Immature natural killer cell (primary cell): ENCODE results near the gene PANX1. TPM values are rescaled to one million over a fixed set of nuclear protein-coding genes. Genes with fewer than 3 reads are reported as not detected.
A peak's percentile ranks its signal among the peaks of the same experiment; 100 is the strongest.

ENCODE experiments used
- DNase-seq, 3 donors: peaks; one replicate each; pipeline ENCODE4 v3.0.0; 2022; ENCODE audit warnings: mixed read lengths in 1 of 3
- H3K27ac Mint-ChIP-seq, 6 donors: one replicate each; pipeline ENCODE4 v1.8.0; 2020; ENCODE audit warnings: mixed read lengths in 6 of 6, mild to moderate bottlenecking in 5 of 6, inconsistent platforms in 4 of 6, moderate library complexity in 3 of 6
- H3K27me3 Mint-ChIP-seq, 3 donors: one replicate each; pipeline ENCODE4 v1.8.0; 2020 to 2021; ENCODE audit warnings: low read depth in 3 of 3, mild to moderate bottlenecking in 3 of 3, mixed read lengths in 3 of 3, moderate library complexity in 3 of 3, inconsistent platforms in 1 of 3
- H3K36me3 Mint-ChIP-seq, 3 donors: one replicate each; pipeline ENCODE4 v1.8.0; 2020; ENCODE audit warnings: mixed read lengths in 3 of 3, inconsistent platforms in 2 of 3, mild to moderate bottlenecking in 2 of 3
- H3K4me1 Mint-ChIP-seq, 2 donors: one replicate each; pipeline ENCODE4 v1.8.0; 2020; ENCODE audit warnings: inconsistent platforms in 2 of 2, mild to moderate bottlenecking in 2 of 2, mixed read lengths in 2 of 2, moderate library complexity in 1 of 2
- H3K4me3 Mint-ChIP-seq, 5 donors: one replicate each; pipeline ENCODE4 v1.8.0; 2020; ENCODE audit warnings: mild to moderate bottlenecking in 5 of 5, mixed read lengths in 5 of 5, inconsistent platforms in 3 of 5, moderate library complexity in 3 of 5
- H3K9me3 Mint-ChIP-seq, 6 donors: one replicate each; pipeline ENCODE4 v1.8.0; 2020; ENCODE audit warnings: mild to moderate bottlenecking in 6 of 6, mixed read lengths in 6 of 6, inconsistent platforms in 4 of 6, moderate library complexity in 3 of 6
- polyA plus RNA-seq, 3 donors: library from polyadenylated mRNA; unstranded; fragments of 300-500 nt; fragmentation: Illumina TruSeq; gene quantifications; one replicate each; pipeline ENCODE4 v1.2.3, GENCODE V29; 2021

The PANX1 gene
- polyA plus RNA-seq, 3 donors from 2014 or later = 9.2 to 16.0 (median 12.8) TPM

DNA sequence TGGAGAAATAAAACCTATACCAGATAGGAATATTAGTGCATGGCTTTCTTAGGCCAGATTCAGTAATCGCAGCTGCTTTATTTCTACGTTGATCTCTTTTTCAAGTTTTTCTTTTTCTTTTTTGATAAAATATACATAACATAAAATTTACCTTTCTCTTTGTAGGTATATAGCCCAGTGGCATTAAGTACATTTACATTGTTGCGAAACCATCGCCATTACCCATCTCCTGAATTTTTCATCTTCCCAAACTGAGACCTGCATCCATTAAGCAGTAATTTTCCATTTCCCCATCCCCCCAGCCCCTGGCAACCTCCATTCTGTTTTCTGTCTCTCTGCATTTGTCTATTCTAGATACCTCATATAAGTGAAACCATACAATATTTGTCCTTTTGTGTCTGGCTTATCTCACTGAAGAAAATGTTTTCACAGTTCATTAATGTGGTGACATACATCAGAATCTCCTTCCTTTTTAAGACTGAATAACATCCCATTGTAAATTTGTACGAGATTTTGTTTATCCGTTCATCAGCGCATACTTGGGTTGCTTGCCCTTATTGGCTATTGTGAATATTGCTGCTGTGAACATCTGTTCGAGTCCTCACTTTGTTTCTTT lies 41.4 kb downstream of the PANX1 start:
- Mint-ChIP-seq H3K36me3 (peaks cover 0 to 8% (median 0%) of the 10 kb centered on the region in 3 donors), H3K27me3 (no peaks in the 10 kb centered on the region), H3K9me3 (no peaks in the 10 kb centered on the region), H3K4me3 (no peak overlapping the region), H3K27ac (no peak overlapping the region), H3K4me1 (peaks cover 38 to 71% of the 10 kb centered on the region in 2 donors)
- DNase-seq = no peak

DNA sequence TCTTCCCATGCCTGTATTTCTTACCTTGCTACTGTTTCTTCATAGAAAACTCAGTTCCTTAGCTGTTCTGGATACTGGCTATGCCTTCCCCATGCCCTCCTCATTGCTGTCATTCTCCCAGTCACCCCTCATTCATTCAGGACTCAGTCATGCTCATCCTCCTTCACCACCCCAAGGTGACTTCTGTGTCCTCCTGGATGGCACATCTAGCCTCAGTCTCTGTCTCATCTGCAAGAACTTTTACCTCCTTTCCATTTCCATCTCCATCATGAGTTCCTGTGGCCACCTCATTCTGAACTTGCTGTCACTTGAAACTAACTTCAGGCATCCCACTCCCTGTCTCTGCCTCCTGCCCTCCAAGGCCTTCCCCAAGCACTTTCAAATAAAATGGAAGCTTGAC lies 42.3 kb downstream of the PANX1 start:
- no peak overlapping the region for H3K4me3 Mint-ChIP-seq
- no peaks in the 10 kb centered on the region for H3K27me3 Mint-ChIP-seq
- peaks cover 0 to 7% (median 0%) of the 10 kb centered on the region in 3 donors for H3K36me3 Mint-ChIP-seq
- peak overlapping the region in 1 of 6 donors; percentile 58 for H3K27ac Mint-ChIP-seq
- H3K9me3 Mint-ChIP-seq = no peaks in the 10 kb centered on the region
- H3K4me1 Mint-ChIP-seq = peaks cover 37 to 65% of the 10 kb centered on the region in 2 donors
- no peak for DNase-seq

DNA sequence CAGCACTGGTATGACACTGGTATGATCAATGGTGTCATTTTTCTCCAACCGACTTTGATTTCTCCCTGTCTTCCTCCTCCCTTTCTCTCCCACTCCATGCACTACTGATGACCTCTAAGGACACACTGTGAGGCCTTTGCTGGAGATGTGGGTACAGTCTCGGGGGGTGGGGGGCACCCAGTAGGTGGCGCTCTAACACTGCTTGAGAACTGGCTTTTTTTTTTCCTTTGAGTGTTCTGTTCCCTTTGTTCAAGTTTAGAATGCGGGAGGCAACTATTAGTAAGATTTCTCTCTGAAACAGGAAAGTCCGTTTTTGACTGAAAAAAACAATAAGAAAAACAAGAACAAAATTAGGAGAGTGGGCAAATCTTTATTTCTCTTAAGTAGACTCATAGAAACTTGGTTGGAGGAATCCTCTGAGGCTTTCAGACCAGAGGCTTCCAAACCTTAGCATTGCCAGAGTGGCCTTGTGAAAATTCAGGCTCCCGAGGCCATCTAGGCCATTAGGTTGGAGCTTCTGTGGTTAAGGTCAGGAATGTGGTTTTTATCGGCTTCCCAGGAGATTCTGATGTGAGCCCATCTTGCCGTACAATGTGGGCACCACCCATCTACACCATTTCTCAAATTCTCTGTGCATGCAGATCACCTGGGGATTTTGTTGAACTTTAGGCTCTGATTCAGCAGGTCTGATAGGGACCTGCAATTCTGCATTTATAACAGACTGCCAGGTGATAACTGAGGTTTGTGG lies 43.2 kb downstream of the PANX1 start:
- Mint-ChIP-seq H3K27me3 (no peaks in the 10 kb centered on the region), H3K36me3 (no peaks in the 10 kb centered on the region), H3K27ac (peak overlapping the region in 1 of 6 donors; percentile 58), H3K9me3 (no peaks in the 10 kb centered on the region), H3K4me3 (no peak overlapping the region), H3K4me1 (peaks cover 31 to 59% of the 10 kb centered on the region in 2 donors)
- DNase-seq = peak in 1 of 3 donors; percentile 18

DNA sequence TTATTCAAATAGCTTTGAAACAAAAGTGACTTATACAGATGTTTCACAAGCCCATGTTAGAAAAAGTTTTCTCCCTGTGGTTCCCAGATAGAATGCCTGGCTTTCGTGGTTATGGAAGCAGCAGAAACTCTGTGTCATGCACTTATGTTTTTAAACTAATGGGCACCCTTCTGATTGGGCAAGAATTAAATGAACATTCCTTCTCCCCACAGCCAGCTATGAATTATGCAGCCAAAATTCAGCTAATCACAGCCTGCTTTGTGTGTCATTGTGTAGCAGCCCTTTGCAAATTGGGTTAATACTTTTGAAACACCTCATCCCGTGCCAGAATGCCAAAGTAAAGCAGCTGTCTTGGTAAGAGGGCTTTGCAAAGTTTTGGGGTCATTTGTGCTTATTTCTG lies 46.9 kb downstream of the PANX1 start:
- DNase-seq = no peak
- H3K27ac Mint-ChIP-seq = no peak overlapping the region
- H3K27me3 Mint-ChIP-seq = no peaks in the 10 kb centered on the region
- peaks cover 19 to 31% of the 10 kb centered on the region in 2 donors for H3K4me1 Mint-ChIP-seq
- H3K4me3 Mint-ChIP-seq = no peak overlapping the region
- peaks cover 14 to 26% (median 23%) of the 10 kb centered on the region in 3 donors for H3K36me3 Mint-ChIP-seq
- no peaks in the 10 kb centered on the region for H3K9me3 Mint-ChIP-seq

DNA sequence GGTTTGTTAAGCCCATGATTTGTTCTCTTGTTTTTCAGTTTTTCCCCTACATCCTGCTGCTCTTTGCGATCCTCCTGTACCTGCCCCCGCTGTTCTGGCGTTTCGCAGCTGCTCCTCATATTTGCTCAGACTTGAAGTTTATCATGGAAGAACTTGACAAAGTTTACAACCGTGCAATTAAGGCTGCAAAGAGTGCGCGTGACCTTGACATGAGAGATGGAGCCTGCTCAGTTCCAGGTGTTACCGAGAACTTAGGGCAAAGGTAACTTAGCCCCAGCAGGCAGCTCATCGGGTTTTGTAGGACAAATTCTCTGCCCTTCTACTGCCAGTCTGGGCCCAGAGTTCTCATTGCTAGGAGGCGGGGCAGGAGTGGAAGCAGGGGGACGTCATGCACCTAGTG lies 49.7 kb downstream of the PANX1 start:
- Mint-ChIP-seq H3K9me3 (no peaks in the 10 kb centered on the region), H3K4me1 (peaks cover 4 to 6% of the 10 kb centered on the region in 2 donors), H3K4me3 (no peak overlapping the region), H3K36me3 (peaks cover 18 to 33% (median 30%) of the 10 kb centered on the region in 3 donors), H3K27me3 (peaks cover 0 to 2% (median 0%) of the 10 kb centered on the region in 3 donors), H3K27ac (peak overlapping the region in 1 of 6 donors; percentile 43)
- no peak for DNase-seq

DNA sequence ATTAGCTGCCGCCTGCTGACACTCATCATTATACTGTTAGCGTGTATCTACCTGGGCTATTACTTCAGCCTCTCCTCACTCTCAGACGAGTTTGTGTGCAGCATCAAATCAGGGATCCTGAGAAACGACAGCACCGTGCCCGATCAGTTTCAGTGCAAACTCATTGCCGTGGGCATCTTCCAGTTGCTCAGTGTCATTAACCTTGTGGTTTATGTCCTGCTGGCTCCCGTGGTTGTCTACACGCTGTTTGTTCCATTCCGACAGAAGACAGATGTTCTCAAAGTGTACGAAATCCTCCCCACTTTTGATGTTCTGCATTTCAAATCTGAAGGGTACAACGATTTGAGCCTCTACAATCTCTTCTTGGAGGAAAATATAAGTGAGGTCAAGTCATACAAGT lies 51.1 kb downstream of the PANX1 start:
- Mint-ChIP-seq H3K9me3 (no peaks in the 10 kb centered on the region), H3K4me3 (no peak overlapping the region), H3K27me3 (peaks cover 0 to 2% (median 0%) of the 10 kb centered on the region in 3 donors), H3K27ac (no peak overlapping the region), H3K4me1 (no peaks in the 10 kb centered on the region), H3K36me3 (peaks cover 21 to 33% (median 30%) of the 10 kb centered on the region in 3 donors)
- no peak for DNase-seq

DNA sequence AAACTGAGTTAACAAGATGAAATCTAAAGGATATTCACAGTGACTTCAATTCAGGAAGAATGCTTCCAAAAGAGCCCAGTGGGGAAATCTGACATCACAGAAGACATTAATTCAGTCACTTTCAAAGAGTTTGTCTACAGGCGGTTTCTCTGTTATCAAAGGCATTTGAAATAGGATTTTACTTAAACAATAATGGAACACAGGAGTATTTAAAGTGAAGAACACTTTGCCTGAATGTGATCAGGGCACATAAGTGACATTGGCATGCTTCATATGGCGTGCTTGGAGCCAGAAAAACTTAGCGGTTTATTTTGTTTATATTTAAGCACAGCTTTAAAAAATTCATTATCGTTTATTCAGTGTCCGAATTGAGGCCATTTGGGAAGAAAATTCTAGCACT lies 52.9 kb downstream of the PANX1 start:
- Mint-ChIP-seq H3K27me3 (peaks cover 0 to 2% (median 0%) of the 10 kb centered on the region in 3 donors), H3K4me1 (no peaks in the 10 kb centered on the region), H3K27ac (no peak overlapping the region), H3K4me3 (no peak overlapping the region), H3K9me3 (no peaks in the 10 kb centered on the region), H3K36me3 (peaks cover 21 to 40% (median 30%) of the 10 kb centered on the region in 3 donors)
- DNase-seq = no peak

DNA sequence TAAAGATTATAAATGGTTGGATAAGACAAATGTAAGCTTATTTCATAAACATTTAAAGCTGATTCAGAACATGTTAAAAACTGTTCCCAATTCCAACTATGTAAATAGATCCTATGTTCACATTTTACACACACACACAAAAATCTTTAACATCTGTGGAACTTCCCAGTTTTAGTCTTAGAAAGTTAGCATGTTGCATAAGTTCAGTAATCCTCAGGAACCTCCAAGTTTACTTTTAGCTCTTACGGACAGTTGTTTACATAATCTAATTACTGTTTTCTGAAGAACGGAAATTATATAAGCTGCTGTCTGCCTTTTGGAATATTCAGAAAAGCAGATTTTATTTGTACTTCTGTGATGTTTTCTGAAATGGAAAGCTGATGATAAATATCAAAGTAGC lies 53.3 kb downstream of the PANX1 start:
- no peaks in the 10 kb centered on the region for H3K9me3 Mint-ChIP-seq
- no peaks in the 10 kb centered on the region for H3K4me1 Mint-ChIP-seq
- no peak for DNase-seq
- H3K4me3 Mint-ChIP-seq = no peak overlapping the region
- no peak overlapping the region for H3K27ac Mint-ChIP-seq
- H3K36me3 Mint-ChIP-seq = peaks cover 26 to 40% (median 30%) of the 10 kb centered on the region in 3 donors
- peaks cover 0 to 2% (median 0%) of the 10 kb centered on the region in 3 donors for H3K27me3 Mint-ChIP-seq

DNA sequence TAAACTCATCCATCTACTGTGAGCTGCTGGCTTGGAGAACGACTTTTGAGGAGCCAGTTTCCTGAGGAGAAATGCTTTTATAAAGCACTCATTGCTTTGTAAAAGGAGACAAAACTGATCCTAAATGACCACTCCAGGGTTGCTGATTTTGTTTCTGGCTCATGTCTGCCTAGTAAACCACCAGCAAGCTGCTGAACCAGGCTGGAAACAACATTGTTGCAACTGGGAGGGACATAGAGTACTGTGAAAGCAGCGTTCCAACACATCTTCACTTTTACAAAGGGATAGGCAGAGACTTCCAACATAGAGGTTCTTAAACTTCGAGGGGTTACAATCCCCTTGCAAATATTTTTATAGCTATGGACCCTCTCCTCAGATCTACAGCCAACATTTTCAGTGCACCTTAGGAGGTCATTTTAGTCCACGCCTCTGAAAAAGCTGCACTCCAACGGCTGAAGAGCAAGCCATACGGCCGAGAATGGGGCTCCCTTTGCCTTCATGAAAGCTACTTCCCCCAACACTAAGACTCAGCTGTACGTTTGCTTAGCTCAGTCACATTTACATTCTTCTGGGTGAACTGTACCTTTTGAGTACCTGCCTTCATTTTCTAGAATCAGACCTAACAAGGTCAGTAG lies 54.7 kb downstream of the PANX1 start:
- no peak for DNase-seq
- Mint-ChIP-seq H3K4me1 (no peaks in the 10 kb centered on the region), H3K9me3 (no peaks in the 10 kb centered on the region), H3K27ac (no peak overlapping the region), H3K4me3 (no peak overlapping the region), H3K36me3 (peaks cover 22 to 33% (median 26%) of the 10 kb centered on the region in 3 donors), H3K27me3 (peaks cover 0 to 2% (median 0%) of the 10 kb centered on the region in 3 donors)

DNA sequence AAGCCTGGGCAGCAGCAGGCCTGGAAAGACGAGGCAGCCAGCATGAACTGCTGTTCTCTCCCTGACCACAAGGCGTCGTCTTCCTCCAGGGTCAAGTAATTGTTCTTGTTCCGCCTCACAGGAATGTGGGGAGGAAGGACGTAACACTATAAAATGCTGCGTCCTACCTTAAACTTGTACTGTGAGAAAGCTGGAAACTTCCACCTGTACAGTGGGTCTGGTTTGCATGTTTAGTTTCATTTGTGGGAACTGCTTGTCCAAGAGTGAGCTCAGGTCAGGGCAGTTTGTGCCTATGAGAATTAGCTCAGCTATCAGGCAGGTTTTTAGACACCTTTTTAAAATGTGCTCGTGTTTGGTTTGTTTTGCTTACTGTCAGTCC lies 55.2 kb downstream of the PANX1 start:
- H3K4me1 Mint-ChIP-seq = no peaks in the 10 kb centered on the region
- H3K36me3 Mint-ChIP-seq = peaks cover 22 to 32% (median 25%) of the 10 kb centered on the region in 3 donors
- peak in 2 of 3 donors; percentile 10 to 12 for DNase-seq
- peaks cover 0 to 2% (median 0%) of the 10 kb centered on the region in 6 donors for H3K9me3 Mint-ChIP-seq
- peaks cover 0 to 2% (median 0%) of the 10 kb centered on the region in 3 donors for H3K27me3 Mint-ChIP-seq
- H3K4me3 Mint-ChIP-seq = no peak overlapping the region
- no peak overlapping the region for H3K27ac Mint-ChIP-seq

DNA sequence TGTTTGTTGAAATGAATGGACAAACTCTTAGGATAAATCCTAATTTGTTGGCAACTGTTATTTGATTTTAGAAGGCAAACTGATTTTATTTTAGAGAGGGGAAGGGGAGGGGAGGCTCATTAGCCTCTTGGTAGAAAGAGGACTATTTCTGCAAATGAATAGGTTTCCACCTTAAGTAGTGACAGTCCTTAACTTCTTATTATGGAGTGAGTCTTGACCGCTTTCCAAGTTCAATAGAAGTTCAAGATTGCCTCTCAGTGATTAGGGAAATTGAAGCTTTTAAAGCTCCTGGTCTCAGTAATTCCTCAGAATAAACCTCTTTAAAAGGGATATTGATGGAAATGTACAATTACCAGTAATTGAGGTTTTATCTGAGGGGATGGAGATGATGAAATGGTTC lies 55.7 kb downstream of the PANX1 start:
- peaks cover 18 to 27% (median 25%) of the 10 kb centered on the region in 3 donors for H3K36me3 Mint-ChIP-seq
- no peak for DNase-seq
- no peak overlapping the region for H3K27ac Mint-ChIP-seq
- H3K4me1 Mint-ChIP-seq = no peaks in the 10 kb centered on the region
- peaks cover 0 to 4% (median 0%) of the 10 kb centered on the region in 6 donors for H3K9me3 Mint-ChIP-seq
- H3K4me3 Mint-ChIP-seq = no peak overlapping the region
- peaks cover 0 to 2% (median 0%) of the 10 kb centered on the region in 3 donors for H3K27me3 Mint-ChIP-seq

DNA sequence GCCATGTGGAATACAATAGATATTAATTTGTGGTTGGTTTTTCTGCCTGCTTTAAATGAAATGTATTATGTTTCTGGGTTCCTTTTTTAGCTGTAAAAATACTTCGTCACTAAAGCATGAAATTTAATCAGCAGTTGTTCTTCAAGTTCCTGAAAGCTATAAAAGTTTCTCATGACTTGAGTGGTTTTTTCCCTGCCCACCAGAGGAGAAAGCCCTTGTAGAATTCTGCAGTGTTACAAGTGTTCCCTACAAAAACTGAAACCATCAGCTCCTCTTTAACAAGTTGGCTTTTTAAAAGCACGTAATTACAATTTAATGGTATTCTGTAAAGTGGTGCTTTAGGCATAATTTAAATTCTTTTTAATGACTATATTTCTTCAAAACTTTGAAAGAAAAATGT lies 56.2 kb downstream of the PANX1 start:
- Mint-ChIP-seq H3K36me3 (peaks cover 13 to 23% (median 22%) of the 10 kb centered on the region in 3 donors), H3K4me1 (no peaks in the 10 kb centered on the region), H3K4me3 (no peak overlapping the region), H3K27me3 (peaks cover 0 to 2% (median 0%) of the 10 kb centered on the region in 3 donors), H3K9me3 (peaks cover 0 to 4% (median 0%) of the 10 kb centered on the region in 6 donors), H3K27ac (no peak overlapping the region)
- DNase-seq = no peak

DNA sequence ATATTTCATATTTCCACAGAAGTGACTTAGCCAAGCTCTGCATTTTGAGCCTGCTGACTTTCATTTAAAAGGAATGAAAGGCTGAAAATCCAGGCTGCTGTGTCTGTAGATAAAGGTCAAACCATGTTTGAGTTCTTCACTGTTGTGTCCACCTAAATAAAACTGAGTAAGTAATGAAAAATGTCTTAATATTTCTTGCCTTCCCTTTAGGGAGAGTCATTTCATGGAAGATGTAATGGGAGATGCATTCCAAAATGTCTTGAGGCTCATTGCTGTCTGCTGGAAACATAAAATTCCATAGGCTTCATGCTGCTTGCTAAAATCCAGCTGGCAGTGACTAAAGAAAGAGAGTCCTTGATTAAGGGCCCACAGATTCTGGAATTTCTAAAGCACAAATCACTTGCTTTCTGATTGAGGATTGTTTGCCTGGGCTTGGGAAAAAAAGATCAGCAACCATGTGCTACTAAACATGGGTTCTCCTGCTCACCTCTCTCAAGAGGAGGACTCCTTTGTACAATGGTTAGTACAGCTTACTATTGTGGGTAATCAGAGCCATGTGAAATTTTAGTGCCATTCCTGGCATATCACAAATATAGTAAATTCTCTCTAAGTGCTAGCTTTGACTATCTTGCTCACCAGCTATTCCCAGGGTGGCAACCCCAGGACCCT lies 56.9 kb downstream of the PANX1 start:
- no peak overlapping the region for H3K27ac Mint-ChIP-seq
- peaks cover 0 to 8% (median 0%) of the 10 kb centered on the region in 6 donors for H3K9me3 Mint-ChIP-seq
- H3K27me3 Mint-ChIP-seq = peaks cover 0 to 2% (median 0%) of the 10 kb centered on the region in 3 donors
- no peaks in the 10 kb centered on the region for H3K4me1 Mint-ChIP-seq
- DNase-seq = no peak
- no peak overlapping the region for H3K4me3 Mint-ChIP-seq
- peaks cover 7 to 17% (median 15%) of the 10 kb centered on the region in 3 donors for H3K36me3 Mint-ChIP-seq
